ENCODE data around the gene MFNG. TPM values are rescaled to one million over a fixed set of nuclear protein-coding genes. Genes with fewer than 3 reads are reported as not detected.

The MFNG gene
- polyA plus RNA-seq, 1 experiment: not detected

DNA sequence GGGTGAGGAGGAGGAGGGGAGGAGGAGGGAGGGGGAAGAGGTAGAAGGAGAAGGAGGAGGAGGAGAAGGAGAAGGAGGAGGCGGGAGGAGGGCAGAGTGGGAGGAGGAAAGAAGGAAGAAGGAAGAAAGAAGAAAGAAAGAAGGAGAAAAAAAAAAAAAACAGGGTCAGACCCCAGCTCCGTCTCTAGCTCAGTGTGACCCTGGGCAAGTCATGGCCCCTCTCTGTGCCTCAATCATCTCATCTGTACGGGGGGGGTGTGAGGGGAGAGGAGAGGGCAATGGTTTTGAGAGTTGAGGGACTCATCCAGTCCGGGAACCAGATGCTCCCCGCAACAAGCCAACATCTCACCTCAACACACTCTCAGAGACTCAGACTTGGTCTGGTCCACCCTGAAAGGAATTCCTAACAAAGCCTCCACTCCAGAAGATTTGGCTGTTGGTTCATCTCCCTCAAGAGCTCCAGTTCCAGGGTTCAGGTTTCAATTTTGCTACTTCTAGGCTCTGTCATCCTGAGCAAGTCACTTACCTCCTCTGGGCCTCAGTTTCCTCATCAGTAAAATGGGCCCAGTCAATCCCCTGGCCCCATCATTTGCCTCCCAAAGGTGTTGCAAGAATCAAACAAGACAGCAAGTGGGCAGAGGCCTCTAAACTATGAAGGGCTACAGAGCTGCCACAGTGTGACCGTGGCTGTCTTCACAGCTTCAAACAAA is 25.4 kb upstream of the MFNG start:
- DNase-seq (ENCODE audit: low read depth): no peak
- TF ChIP-seq, protein P1, sequence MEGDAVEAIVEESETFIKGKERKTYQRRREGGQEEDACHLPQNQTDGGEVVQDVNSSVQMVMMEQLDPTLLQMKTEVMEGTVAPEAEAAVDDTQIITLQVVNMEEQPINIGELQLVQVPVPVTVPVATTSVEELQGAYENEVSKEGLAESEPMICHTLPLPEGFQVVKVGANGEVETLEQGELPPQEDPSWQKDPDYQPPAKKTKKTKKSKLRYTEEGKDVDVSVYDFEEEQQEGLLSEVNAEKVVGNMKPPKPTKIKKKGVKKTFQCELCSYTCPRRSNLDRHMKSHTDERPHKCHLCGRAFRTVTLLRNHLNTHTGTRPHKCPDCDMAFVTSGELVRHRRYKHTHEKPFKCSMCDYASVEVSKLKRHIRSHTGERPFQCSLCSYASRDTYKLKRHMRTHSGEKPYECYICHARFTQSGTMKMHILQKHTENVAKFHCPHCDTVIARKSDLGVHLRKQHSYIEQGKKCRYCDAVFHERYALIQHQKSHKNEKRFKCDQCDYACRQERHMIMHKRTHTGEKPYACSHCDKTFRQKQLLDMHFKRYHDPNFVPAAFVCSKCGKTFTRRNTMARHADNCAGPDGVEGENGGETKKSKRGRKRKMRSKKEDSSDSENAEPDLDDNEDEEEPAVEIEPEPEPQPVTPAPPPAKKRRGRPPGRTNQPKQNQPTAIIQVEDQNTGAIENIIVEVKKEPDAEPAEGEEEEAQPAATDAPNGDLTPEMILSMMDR (IDR thresholded peaks at IDR 0.05; ENCODE audit: insufficient read depth, low read depth, low read length): no peak
- Histone ChIP-seq H3K4me3 (ENCODE audit: low read depth, low read length) (no peak overlapping the region), H3K36me3 (ENCODE audit: control insufficient read depth, insufficient read depth, low read length) (0 out of 2 replicates have a peak, but pooled peaks cover 1% of the 10 kb centered on the region), H3K27me3 (ENCODE audit: control insufficient read depth, insufficient read depth, low read length) (no peaks in the 10 kb centered on the region)
- ChIA-PET POLR2A (no interaction called here), CTCF (interaction anchor here (1.1 to 2.2 kb wide), 3 partner anchors 12 to 132 kb away, joined by 5 to 12 read pairs (median 5); no protein-coding TSS in a partner anchor)

DNA sequence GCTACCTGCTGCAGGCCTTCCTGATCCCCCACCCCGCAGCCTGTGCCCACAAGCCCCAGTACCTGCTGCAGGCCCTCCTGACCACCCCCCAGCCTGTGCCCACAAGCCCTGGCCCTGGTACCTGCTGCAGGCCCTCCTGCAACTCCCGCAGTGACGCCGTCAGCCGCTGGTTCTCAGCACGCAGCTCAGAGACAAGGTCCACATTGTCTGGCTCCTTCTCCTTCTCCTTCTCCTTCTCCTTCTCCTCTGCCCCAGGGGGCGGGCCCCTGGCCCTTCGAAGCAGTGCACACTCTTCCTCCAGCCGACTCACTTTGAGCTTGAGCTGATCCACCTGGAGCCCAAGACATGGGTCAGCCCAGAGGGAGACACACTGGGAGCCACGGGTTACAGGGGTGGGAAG is 23.9 kb upstream of the MFNG start:
- ChIA-PET POLR2A (no interaction called here), CTCF (no interaction called here)
- H3K36me3 ChIP-seq (ENCODE audit: control insufficient read depth, insufficient read depth, low read length): peaks cover 1% of the 10 kb centered on the region; the same call in 1 of the 2 replicates
- H3K27me3 ChIP-seq (ENCODE audit: control insufficient read depth, insufficient read depth, low read length): no peaks in the 10 kb centered on the region
- no peak for DNase-seq (ENCODE audit: low read depth)
- TF ChIP-seq, protein P1 (IDR thresholded peaks at IDR 0.05; ENCODE audit: insufficient read depth, low read depth, low read length): no peak
- no peak overlapping the region for H3K4me3 ChIP-seq (ENCODE audit: low read depth, low read length)

DNA sequence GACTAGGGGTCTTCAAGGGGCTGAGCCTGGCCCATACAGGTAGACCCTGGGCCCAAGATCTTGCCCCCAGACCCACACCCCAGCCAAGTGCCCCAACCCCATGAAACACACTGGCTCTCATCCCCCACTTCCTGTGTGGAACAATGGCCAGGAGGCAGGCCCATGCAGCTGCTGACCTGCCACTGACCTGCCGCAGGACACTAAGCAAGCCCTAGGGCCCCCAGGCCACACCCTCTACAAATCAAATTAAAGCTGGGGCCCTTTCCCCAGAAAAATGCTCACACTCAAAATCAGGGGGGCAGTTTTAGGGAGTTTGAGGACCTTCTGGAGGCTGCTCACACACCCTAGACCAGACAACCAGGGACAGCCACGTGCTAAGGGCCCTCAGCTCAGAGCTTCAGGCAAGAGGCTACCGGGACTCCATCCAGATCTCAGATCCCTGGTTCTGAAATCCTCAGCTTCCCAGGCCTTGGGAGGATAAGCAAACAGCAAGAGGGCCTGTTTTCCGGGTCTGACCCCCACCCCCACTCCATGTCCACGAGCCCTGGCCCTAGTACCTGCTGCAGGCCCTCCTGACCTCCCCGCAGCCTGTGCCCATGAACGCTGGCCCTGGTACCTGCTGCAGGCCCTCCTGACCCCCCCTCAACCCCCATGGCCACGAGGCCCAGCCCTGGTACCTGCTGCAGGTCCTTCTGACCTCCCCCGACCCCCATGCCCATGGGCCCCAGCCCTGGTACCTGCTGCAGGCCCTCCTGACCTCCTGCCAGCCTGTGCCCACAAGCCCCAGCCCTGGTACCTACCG is 23.1 kb upstream of the MFNG start:
- ChIA-PET POLR2A (no interaction called here), CTCF (no interaction called here)
- DNase-seq (ENCODE audit: low read depth): no peak
- Histone ChIP-seq H3K4me3 (ENCODE audit: low read depth, low read length) (no peak overlapping the region), H3K36me3 (ENCODE audit: control insufficient read depth, insufficient read depth, low read length) (peaks cover 1% of the 10 kb centered on the region; the same call in 1 of the 2 replicates), H3K27me3 (ENCODE audit: control insufficient read depth, insufficient read depth, low read length) (no peaks in the 10 kb centered on the region)
- TF ChIP-seq, protein P1 (IDR thresholded peaks at IDR 0.05; ENCODE audit: insufficient read depth, low read depth, low read length): no peak

DNA sequence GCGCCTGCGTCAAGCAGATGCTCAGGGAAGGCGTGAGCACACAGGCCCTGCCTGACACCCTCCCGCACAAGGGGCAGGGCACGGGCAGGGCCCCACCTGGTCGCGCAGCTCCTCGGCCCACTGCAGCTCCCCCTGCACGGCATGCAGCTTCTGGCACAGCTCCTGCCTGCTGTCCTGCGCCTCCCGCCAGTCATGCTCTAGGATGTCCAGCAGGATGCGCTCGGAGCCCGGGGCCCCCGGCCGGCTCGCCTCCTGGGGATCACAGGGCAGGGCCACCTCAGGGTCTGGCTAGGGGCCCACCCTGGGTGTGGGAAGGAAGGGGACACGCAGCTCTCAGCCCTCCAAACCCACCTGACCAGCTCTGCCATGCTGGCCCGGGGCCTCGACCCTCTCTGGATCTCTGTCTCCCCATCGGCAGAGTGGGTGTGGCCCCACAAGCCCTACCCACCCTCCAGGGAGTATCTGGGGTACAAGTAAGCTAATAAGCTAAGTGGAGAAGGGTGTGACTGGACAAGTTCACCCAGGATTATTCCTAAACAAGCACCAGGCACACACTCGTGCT is 22.3 kb upstream of the MFNG start:
- ChIA-PET POLR2A (no interaction called here), CTCF (interaction anchor here (1.0 to 1.7 kb wide), 2 partner anchors 10 to 36 kb away, joined by 3 to 5 read pairs; no protein-coding TSS in a partner anchor)
- DNase-seq (ENCODE audit: low read depth): no peak
- no peaks in the 10 kb centered on the region for H3K27me3 ChIP-seq (ENCODE audit: control insufficient read depth, insufficient read depth, low read length)
- H3K4me3 ChIP-seq (ENCODE audit: low read depth, low read length): no peak overlapping the region
- peaks cover 1% of the 10 kb centered on the region; the same call in 1 of the 2 replicates for H3K36me3 ChIP-seq (ENCODE audit: control insufficient read depth, insufficient read depth, low read length)
- TF ChIP-seq, protein P1 (IDR thresholded peaks at IDR 0.05; ENCODE audit: insufficient read depth, low read depth, low read length): no peak

DNA sequence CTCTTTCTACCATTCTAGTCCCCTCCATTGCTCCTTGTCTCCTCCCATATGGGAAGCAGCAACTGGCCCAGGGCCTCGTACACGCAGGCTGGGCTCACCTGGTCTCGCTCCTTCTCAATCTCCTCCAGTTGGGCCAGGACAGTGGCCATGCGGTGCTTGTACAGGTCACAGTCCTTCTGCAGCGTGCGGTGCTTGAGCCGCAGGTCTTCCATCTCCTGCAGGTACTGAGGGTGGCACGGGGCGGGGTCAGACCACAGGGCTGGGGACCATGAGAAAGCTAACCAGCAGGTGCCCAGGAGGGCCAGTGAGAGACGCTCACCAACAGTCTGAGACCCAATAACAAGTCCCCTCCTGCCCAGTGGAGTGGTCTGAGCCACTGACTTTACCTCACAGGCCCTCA is 21.5 kb upstream of the MFNG start:
- TF ChIP-seq, protein P1 (IDR thresholded peaks at IDR 0.05; ENCODE audit: insufficient read depth, low read depth, low read length): no peak
- Histone ChIP-seq H3K4me3 (ENCODE audit: low read depth, low read length) (no peak overlapping the region), H3K36me3 (ENCODE audit: control insufficient read depth, insufficient read depth, low read length) (peaks cover 1% of the 10 kb centered on the region; the same call in 1 of the 2 replicates), H3K27me3 (ENCODE audit: control insufficient read depth, insufficient read depth, low read length) (no peaks in the 10 kb centered on the region)
- POLR2A ChIA-PET: no interaction called here
- no peak for DNase-seq (ENCODE audit: low read depth)
- CTCF ChIA-PET: interaction anchor here (1.0 to 1.7 kb wide), 2 partner anchors 9 to 35 kb away, joined by 3 to 5 read pairs; no protein-coding TSS in a partner anchor

Data from BJ (cell line).